RPMI8226 (cell line): Measurements from ENCODE around the gene DHX29.
"Not testable (repeated sequence)": the region's sequence is repeated elsewhere in the genome, so short reads cannot be mapped to it uniquely, and the experiment has no call there.

Experiments
- DNase-seq: peaks from one replicate; pipeline ENCODE4 v3.0.0-alpha.2; 2015

Gene DHX29, protein sequence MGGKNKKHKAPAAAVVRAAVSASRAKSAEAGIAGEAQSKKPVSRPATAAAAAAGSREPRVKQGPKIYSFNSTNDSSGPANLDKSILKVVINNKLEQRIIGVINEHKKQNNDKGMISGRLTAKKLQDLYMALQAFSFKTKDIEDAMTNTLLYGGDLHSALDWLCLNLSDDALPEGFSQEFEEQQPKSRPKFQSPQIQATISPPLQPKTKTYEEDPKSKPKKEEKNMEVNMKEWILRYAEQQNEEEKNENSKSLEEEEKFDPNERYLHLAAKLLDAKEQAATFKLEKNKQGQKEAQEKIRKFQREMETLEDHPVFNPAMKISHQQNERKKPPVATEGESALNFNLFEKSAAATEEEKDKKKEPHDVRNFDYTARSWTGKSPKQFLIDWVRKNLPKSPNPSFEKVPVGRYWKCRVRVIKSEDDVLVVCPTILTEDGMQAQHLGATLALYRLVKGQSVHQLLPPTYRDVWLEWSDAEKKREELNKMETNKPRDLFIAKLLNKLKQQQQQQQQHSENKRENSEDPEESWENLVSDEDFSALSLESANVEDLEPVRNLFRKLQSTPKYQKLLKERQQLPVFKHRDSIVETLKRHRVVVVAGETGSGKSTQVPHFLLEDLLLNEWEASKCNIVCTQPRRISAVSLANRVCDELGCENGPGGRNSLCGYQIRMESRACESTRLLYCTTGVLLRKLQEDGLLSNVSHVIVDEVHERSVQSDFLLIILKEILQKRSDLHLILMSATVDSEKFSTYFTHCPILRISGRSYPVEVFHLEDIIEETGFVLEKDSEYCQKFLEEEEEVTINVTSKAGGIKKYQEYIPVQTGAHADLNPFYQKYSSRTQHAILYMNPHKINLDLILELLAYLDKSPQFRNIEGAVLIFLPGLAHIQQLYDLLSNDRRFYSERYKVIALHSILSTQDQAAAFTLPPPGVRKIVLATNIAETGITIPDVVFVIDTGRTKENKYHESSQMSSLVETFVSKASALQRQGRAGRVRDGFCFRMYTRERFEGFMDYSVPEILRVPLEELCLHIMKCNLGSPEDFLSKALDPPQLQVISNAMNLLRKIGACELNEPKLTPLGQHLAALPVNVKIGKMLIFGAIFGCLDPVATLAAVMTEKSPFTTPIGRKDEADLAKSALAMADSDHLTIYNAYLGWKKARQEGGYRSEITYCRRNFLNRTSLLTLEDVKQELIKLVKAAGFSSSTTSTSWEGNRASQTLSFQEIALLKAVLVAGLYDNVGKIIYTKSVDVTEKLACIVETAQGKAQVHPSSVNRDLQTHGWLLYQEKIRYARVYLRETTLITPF (N-terminal part only)

DNA sequence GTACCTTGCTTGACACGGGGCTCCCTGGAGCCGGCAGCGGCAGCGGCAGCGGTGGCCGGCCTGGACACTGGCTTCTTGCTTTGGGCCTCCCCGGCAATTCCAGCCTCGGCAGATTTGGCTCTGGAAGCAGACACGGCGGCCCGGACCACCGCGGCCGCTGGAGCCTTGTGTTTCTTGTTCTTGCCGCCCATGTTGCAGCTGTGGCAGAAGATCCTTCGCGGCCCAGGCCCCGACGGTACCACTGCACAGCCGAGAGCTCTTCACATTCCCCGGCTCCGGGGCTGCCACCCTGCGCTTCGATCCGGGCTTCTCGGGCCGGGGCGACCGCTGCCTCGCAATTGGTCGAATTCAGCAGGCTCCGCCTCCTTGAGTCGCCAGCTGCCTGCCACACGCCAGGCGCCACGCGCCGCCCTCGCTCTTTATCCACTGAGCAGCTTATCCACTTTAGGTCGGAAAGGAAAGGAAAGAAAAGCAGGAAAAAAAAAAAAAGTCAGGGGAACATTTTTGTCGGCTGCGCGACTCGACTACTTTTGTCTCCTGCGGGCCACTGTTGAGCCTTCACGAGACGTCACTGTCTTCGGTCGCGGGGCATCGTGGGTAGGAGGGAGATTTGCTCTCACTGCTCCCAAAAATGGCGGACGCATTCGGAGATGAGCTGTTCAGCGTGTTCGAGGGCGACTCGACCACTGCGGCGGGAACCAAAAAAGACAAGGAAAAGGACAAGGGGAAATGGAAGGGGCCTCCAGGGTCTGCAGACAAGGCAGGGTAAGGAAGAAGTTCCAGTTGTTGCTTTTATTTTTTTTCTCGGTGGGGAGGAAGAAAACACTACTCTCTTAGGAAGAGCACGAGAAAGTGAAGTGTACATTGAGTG is at the start of gene DHX29, which contains the start of gene MTREX:
DHX29 (minus strand) TSS at position 312 of the 871 bp plus-strand sequence; CDS start at position 191, 121 bp downstream.
MTREX (plus strand) TSS at position 607 of the 871 bp plus-strand sequence; CDS start at position 632, 25 bp downstream.
- DNase-seq = peak; percentile 94

DNA sequence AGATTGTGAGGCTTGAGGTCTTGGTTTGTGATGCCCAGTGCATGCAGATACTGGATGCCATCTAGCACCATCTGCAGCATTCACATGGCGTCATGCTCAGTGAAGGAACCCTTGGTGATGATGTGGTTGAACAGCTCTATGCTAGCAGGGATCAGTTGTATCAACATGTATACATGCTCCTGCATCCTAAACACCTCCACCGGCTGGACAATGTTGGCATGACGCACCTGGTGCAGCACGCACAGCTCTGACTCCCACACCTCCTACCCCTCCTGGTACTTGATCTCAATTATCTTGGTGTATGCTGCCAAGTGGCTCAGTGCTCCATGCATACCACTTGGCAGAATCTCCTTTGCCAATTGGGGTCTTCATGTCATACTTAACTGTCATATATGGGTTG is 49.4 kb upstream of the DHX29 start:
- DNase-seq = no peak

DNA sequence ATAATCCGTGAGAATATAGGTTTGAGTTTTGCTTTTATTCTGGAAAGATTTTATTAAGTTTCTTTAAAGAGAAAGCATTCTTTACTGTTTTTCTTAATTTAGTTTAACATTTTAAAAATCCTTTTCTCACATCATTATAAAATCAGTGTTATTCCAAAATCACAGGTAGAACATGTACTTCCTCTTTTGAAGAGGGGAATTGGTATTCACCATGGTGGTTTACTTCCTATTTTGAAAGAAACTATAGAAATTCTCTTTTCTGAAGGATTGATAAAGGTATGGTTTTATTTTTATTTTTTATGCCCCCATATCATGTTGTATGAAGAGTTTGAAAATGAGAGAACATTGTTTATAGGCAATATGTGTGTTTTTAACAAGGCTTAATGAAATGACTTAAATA is 43.3 kb upstream of the DHX29 start:
- no peak for DNase-seq

DNA sequence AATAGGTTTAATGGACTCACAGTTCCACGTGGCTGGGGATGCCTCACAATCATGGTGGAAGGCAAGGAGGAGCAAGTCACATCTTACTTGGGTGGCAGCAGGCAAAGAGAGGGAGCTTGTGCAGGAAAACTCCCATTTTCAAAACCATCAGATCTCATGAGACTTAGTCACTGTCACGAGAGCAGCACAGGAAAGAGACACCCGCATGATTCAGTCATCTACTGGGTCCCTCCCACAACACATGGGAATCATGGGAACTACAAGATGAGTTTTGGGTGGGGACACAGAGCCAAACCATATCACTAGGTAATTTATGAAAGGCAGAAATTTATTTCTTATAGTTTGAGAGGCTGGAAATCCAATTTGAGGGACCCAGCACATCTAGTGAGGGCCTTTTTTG is 40.3 kb upstream of the DHX29 start:
- no peak for DNase-seq

DNA sequence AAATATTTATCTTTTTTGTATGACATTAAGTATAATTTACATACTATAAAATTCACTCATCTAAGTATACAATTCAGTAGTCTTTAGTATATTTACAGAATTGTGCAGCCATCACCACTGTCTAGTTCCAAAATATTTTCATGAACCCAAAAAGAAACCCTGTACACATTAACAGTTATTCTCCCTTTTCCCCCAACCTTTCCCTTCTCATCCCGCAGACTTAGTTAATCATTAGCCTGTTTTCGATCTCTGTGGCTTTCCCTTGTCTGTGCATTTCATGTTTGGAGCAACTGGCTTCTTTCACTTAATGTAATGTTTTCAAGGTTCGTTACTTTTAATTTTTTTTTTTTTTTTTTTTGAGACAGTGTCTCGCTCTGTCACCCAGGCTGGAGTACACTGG is 37.8 kb upstream of the DHX29 start:
- DNase-seq = no peak

DNA sequence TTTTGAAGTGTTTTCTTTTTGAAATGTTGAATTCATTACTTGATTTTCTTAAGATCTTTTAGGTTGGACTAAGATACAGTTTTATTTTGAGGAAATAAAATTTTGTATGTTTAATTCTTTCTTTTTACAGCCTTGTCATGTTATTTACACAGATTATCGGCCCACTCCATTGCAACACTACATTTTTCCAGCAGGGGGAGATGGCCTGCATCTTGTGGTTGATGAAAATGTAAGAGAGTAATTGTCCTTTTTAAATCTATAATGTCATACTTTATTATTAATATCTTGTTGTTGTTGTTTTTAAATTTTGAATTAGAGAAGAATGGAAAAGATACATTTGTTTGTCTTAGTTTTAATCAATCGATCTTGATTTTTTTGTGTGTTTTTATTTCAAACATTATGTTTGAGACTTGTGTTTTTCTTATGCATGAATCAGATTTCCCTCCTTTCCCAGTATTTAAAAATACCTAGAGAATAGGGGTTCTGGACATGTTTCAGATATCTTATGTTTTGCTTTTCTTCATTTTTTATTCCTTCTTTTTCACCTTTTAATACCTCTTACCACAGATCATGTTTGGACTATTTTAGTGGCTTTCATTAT is 37.0 kb upstream of the DHX29 start:
- peak; percentile 67 for DNase-seq

DNA sequence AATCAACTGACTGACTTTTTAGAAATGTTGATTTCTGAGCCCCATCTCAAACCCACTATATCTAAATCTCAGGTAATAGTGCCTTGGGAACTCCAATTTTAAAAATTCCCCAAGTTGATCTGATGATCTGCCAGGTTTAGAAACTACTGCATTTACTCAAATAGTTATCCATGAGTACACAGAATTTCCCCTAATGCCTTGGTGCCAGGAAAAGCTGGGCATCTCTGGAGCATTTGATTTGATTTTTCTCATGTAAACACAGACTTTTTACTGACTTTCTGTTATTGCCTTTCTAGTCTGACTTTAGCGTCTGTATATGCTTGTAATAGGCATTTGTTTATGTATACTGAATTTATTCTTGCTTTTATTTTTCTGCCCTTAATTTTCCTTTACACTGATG is 36.1 kb upstream of the DHX29 start:
- DNase-seq = no peak

DNA sequence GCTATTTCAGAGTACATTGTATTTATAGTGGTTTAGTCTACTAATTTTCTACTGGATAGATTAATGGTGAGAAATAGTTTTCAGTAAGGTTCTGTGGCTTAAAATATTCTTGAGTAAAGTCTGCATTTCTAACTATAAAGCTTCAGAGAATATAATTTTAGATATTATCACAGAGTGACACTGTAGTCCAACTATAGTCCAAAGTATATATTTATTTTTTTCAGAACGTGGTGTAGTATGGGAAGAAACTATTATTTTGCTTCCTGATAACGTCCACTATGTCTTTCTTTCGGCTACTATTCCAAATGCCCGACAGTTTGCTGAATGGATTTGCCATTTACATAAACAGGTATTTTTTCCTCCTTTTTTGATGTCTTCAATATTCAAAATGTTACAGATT is 35.6 kb upstream of the DHX29 start:
- DNase-seq = no peak

DNA sequence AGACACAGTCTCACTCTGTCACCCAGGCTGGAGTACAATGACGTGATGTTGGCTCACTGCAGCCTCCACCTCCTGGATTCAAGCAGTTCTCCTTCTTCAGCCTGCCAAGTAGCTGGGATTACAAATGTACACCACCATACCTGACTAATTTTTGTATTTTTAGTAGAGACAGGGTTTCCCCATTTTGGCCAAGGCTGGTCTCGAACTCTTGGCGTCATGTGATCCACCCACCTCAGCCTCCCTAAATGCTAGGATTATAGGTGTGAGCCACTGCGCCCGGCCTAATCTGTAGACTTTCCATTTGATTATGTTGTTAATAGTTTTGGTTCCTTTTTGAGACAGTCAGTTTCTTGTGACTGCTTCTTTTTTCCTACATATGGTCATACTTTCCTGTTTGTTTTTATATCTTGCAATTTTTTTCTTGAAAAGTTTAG is 31.3 kb upstream of the DHX29 start:
- no peak for DNase-seq

DNA sequence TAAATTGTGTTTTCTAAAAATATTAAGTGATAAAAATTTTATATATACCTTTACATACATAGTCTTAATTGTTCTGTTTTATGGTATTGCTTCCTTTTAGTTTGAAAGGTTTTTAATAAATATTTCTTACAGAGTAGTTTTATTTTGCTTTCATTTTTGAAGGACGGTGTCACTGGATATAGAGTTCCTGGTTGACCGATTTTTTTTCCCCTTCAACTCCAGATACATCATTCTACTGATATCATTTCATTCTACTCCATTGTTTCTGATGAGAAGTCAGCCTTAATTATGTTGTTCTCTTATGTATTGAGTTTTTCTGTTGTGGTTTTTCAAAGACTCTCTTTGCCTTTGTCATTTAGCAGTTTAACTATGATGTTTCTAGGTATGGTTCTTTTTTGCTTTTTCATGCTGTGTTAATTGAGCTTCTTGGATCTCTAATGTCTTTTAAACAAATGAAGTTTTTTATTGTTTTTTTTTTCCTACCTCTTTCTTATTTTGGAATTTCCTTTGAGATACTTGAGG is 30.7 kb upstream of the DHX29 start:
- no peak for DNase-seq

DNA sequence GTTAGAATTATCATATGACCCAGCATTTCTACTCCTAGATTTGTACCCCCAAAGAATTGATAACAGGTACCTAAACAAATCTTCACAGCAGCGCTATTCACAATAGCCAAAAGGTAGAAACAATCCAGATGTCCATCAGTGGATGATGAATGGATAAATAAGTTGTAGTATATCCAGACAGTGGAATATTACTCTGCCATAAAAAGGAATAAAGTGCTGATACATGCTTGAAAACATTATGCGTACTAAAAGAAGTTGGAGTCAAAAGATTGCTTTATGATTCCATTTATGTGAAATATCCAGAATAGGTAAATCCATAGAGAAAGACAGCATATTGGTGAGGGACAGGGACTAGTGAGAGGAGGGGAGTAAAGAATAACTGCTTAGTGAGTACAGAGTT is 26.3 kb upstream of the DHX29 start:
- DNase-seq = no peak

DNA sequence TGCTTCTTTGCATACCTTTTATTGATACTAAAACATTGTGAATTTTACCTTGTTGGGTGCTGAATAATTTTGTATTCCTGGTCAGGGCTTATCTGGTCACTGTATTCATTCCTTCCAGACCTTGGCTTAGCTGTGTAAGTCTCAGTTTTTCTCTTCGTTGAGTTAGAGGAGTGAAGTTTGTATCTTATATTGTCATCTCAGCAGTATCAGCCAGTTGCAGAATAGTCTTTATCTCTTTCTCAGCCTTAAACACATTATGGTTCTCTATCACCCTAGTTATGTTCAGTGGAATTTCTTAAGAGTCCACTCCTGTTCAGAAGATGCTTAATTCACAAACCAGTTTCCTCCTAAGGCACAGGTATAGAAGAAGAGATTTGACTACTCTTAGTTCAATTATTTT is 25.5 kb upstream of the DHX29 start:
- DNase-seq = no peak

DNA sequence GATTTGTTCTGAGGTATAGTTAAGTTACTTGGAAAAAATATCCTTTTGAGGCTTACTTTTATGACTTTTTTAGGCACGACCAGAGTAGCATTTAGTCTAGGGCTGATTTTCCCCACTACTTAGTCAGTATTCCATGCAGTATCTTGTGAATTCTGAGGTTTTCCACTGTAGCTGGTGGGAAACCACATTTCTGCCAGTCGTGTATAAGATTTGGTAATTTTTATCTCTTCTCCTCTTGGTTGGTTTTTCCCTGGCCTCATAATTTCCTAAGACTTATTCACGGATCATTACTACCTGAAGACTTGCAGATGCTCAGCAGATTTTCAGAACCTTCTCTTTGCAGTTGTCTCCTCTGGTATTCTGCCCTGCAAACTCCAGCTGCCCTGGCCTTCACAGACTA is 23.8 kb upstream of the DHX29 start:
- no peak for DNase-seq

DNA sequence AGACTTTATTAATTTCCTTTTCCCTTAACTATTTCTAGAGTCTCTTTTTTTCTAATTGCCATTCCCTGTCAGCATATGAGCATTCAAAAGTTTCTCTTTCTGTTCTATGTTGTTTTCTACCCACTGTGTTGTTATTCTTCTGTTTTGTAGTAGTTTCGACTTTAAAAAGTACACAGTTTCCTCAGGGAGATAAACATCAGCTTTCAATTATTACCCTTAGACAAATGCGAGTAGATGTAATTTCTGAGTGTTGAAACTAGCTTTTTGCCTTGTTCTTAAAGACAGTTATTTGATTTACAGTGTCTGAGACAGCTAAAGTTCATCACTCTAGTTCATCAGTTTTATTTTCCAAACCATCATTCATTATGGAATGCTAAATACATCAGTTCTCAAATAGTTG is 19.8 kb upstream of the DHX29 start:
- no peak for DNase-seq

DNA sequence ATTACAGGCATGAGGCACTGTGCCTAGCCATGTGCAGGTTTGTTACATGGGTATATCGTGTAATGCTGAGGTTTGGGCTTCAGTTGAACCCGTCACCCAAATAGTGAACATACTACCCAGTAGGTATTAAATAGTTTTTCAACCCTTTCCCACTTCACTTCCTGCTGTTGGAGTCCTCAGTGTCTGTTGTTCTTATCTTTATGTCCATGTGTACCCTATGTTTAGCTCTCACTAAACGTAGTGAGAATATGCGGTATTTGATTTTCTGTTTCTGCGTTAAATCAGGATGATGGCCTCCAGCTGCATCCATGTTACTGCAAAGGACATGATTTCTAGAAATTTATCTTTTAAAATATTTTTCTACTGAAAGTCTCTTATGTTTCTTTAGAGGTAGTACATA is 18.1 kb upstream of the DHX29 start:
- DNase-seq = no peak

DNA sequence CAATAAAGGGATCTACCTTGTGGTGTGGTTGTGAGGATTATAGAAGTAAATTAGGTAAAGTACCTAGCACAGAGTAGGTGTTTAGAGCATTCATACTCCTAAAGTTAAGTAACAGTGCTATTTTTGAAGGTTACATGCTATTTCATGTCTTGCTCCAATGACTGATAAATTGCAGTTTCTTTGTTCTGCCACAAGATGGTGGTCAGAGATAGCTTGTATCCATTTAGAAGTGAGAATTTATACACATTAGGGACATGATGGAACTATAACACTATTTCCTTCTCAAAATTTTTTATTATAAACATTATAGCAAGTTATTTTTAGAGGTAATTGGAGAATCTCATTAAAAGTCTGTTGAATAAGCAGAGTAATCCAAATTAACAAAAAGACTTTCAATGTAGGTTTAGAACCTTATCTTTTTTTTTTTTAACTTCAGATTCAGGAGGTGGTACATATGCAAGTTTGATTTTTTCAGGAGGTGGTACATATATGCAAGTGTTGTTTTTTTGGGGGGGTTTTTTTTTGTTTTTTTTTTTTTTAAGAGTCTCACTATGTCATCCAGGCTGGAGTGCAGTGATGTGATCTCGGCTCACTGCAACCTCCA is 17.4 kb upstream of the DHX29 start:
- peak; percentile 41 for DNase-seq

DNA sequence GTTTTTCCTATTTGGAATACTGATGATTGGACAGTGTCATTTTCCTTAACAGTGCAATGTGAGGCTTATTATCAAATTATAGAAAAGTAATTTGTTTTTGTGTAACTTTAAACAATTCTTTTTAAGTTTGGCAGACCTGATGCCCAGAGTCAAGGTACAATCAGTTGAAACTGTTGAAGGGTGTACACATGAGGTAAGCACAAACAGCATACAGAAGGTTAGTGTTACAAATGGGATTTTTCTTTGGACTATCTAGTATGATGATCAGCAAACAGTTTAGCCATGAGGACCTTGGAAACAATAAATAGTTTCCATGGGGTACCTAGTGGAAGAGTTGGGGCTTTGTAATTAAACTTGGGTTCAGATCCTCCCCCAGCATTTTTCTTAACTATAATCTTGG is 16.5 kb upstream of the DHX29 start:
- DNase-seq = no peak

DNA sequence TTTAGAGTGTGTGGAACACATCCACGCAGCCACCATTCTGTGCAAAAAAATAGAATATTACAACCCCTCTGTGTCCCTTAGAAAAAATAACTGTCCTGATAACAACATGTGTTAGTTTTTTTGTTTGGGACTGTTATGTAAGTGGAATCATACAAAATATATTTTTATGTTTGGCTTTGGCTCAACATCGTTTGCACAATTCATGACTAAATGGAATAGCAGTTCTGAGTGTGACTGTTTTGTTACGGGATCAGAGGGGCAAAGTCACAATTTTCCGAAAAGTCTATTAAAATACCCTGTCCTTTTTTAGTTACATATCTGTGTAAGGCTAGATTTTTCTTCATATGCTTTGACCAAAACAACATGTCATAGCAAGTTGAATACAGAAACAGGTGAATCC is 13.1 kb upstream of the DHX29 start:
- DNase-seq = no peak

DNA sequence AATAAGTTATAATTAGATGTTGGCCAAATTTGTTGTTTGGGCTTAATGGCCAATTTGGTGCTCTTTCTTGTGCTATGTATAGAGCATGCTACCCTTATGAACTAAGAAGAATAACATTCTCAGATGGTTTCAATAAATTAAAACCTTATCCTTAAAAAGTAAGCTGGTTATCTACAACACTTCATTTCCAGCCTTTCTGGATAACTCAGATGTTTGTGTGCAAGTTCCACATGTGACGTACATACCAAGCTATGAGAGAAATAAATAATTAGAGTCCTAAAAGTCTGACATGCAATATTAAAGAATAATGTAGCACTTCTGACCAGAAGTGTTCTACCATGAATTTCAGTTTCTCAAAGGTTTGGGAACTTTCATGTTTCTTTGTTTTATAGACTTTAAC is 12.0 kb upstream of the DHX29 start:
- no peak for DNase-seq

DNA sequence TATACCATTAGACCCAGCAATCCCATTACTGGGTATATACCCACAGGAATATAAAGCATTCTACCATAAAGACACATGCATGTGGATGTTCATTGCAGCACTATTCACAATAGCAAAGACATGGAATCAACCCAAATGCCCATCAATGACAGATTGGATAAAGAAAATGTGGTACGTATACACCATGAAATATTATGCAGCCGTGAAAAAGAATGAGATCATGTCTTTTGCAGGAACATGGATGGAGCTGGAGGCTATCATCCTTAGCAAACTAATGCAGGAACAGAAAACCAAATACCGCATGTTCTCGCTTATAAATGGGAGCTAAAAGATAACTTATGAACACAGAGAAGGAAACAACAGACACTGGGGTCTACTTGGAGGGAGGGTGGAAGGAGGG is 10.7 kb upstream of the DHX29 start:
- not testable (repeated sequence) for DNase-seq

DNA sequence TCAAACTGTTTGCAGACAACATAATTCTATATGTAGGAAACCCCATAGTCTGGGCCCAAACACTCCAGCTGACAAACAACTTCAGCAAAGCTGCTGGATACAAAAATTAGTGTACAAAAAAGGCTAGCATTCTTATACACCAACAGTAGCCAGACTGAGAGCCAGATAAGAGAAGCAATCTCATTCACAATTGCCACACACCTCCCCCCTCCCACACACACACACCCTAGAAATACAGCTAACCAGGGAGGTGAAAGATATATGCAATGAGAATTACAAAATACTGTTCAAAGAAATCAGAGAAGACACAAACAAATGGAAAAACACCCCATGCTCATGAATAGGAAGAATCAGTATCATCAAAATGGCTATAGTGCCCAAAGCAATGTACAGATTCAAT is 9.3 kb upstream of the DHX29 start:
- DNase-seq = no peak
